ENCODE measurements around the gene KRTAP2-4.

DNA sequence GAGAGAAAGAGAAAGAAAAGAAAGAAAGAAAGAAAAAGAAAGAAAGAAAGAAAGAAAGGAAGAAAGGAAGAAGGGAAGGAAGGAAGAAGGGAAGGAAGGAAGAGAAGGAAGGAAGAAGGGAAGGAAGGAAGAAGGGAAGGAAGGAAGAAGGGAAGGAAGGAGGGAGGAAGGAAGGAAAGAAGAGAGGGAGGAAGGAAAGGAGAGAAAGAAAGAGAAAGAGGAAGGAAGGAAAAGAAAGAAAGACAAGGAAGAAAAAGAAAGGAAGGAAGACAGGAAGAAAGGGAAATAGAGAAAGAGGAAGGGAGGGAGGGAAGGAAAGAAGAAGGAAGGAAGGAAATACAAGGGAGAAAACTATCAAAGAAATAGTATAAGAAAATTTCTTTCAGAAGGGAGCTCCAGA lies 11.1 kb upstream of the KRTAP2-4 start:
- TF ChIP-seq JUND (IDR thresholded peaks at IDR 0.05) (no peak), MAX (IDR thresholded peaks at IDR 0.05) (no peak)
- TF ChIP-seq, protein P1, sequence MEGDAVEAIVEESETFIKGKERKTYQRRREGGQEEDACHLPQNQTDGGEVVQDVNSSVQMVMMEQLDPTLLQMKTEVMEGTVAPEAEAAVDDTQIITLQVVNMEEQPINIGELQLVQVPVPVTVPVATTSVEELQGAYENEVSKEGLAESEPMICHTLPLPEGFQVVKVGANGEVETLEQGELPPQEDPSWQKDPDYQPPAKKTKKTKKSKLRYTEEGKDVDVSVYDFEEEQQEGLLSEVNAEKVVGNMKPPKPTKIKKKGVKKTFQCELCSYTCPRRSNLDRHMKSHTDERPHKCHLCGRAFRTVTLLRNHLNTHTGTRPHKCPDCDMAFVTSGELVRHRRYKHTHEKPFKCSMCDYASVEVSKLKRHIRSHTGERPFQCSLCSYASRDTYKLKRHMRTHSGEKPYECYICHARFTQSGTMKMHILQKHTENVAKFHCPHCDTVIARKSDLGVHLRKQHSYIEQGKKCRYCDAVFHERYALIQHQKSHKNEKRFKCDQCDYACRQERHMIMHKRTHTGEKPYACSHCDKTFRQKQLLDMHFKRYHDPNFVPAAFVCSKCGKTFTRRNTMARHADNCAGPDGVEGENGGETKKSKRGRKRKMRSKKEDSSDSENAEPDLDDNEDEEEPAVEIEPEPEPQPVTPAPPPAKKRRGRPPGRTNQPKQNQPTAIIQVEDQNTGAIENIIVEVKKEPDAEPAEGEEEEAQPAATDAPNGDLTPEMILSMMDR (IDR thresholded peaks at IDR 0.05; ENCODE audit: low read depth, low read length, missing input control), result no peak
